Heart left ventricle (tissue), 16 donors: Measurements from ENCODE around the gene SUCO. TPM values are rescaled to one million over a fixed set of nuclear protein-coding genes. Genes with fewer than 3 reads are reported as not detected.

Source experiments
- ATAC-seq, 4 donors: fragments of 200-7000 bp; cut with Tn5 transposase; one replicate each; pipeline ENCODE4 v1.9.1; 2020 to 2022; ENCODE audit warnings: moderate library complexity in 4 of 4, mild to moderate bottlenecking in 3 of 4, moderate number of reproducible peaks in 1 of 4
- DNase-seq, 5 donors: peaks; one replicate each; pipeline ENCODE4 v3.0.0-alpha.2; 2020
- H3K27ac ChIP-seq, 12 donors: fragments of 200-600 bp; sonication (generic) in 4 of 12; one replicate each; pipeline versions ENCODE4 v1.5.0 to v1.8.0; 2016 to 2022; ENCODE audit warnings: mild to moderate bottlenecking in 2 of 12
- H3K27me3 ChIP-seq, 9 donors: fragments of 200-600 bp; sonication (generic) in 2 of 9; one replicate each; pipeline versions ENCODE4 v1.5.1 to v1.8.0; 2016 to 2022; ENCODE audit warnings: mild to moderate bottlenecking in 3 of 9
- H3K36me3 ChIP-seq, 9 donors: fragments of 200-600 bp; sonication (generic) in 2 of 9; one replicate each; pipeline versions ENCODE4 v1.5.0 to v1.8.0; 2018 to 2022; ENCODE audit warnings: mild to moderate bottlenecking in 2 of 9
- H3K4me1 ChIP-seq, 12 donors: fragments of 200-600 bp; sonication (generic) in 4 of 12; one replicate each; pipeline versions ENCODE4 v1.5.0 to v1.8.0; 2016 to 2022; ENCODE audit warnings: mild to moderate bottlenecking in 3 of 12
- H3K4me3 ChIP-seq, 12 donors: fragments of 200-600 bp; sonication (generic) in 4 of 12; one replicate each; pipeline versions ENCODE4 v1.5.0 to v1.8.0; 2017 to 2022; ENCODE audit warnings: mild to moderate bottlenecking in 9 of 12, moderate library complexity in 4 of 12
- H3K9me3 ChIP-seq, 12 donors: fragments of 200-600 bp; sonication (generic) in 4 of 12; one replicate each; pipeline versions ENCODE4 v1.5.0 to v1.8.0; 2016 to 2022; ENCODE audit warnings: mild to moderate bottlenecking in 1 of 12
- POLR2A ChIP-seq, 2 donors: fragments of 450-650 bp; IDR thresholded peaks; one replicate each; pipeline ENCODE4 v1.6.1; 2017; ENCODE audit warnings: antibody characterized with exemption in 2 of 2, mild to moderate bottlenecking in 2 of 2, moderate library complexity in 2 of 2
- WGBS, 4 donors: extraction: QIAGEN DNeasy Blood & Tissue Kit in 2 of 4; methylation state at CpG; one replicate each; pipeline versions ENCODE4 v1.1.5 to v1.1.7; 2013 to 2018; 5-methylcytosine and 5-hydroxymethylcytosine counted together
- intact Hi-C, 10 donors: fragments of 100-400 bp; cut with DNase I; formaldehyde crosslinking; loops; one replicate each; pipeline versions ENCODE4 v1.11.1 to v1.14.2; 2022
- polyA plus RNA-seq, 2 donors: library from polyadenylated mRNA; stranded (reverse); fragments of 200-250 nt; gene quantifications; one replicate each; pipeline ENCODE4 v1.2.3, GENCODE V29; 2013
- total RNA-seq, 9 donors: library from RNA; depleted of rRNA in 2 of 9; stranded (reverse); fragments of >200 nt in 2 of 9; fragmentation: NEBNext Ultra II Directional in 3 of 9; extraction: Animal tissue kit (Norgen Biotek cat#: 25700) in 3 of 9; gene quantifications; one replicate each; pipeline versions ENCODE4 v1.1.0 to v1.2.4, GENCODE V29; 2016 to 2023
- TF ChIP-seq, protein P1 (sequence below), 12 donors: fragments of 200-600 bp; sonication (generic) in 4 of 12; IDR thresholded peaks; one replicate each; pipeline versions ENCODE4 v1.5.0 to v1.8.0; 2018 to 2022; ENCODE audit warnings: antibody characterized with exemption in 12 of 12, mild to moderate bottlenecking in 5 of 12
- donor health status: ischemic (EF 13 %, LVEDD 7.1; RV severe dilation, severe dysfunction).
- donor health status: healthy with polysubstance abuse.
- donor health status: DM: no; HTN: yes; CAD: no.
- donor health status: DM: no; HTN: no; CAD: no.
- donor health status: ischemic (EF 25% LVEDD 6.9; RV normal size, moderate dysfunction).
- donor health status: ischemic (EF 25% LVEDD 5.7; RV mildly dilated, moderate dysfunction).
- donor health status: healthy.
- donor health status: DM: yes; HTN: yes; CAD: no.
- donor health status: ischemic (EF 35%, LVEDD 5.7; RV mildly dilated, moderate dysfunction).
- donor health status: nonischemic (EF 11% LVEDD 7.7; RV severe dilation, severe dysfunction).
- donor health status: DM: yes; HTN: yes; CAD: no.
- donor health status: PGD.
- donor health status: ischemic (EF 29% LVEDD 5.4; RV normal size, mild dysfunction).
- donor health status: nonischemic (EF 23%, LVEDD 6.1; RV moderate dilation, normal function).

The SUCO gene
- total and polyA plus RNA-seq, 11 donors: 6.7 to 33.4 (median 23.7) TPM

DNA sequence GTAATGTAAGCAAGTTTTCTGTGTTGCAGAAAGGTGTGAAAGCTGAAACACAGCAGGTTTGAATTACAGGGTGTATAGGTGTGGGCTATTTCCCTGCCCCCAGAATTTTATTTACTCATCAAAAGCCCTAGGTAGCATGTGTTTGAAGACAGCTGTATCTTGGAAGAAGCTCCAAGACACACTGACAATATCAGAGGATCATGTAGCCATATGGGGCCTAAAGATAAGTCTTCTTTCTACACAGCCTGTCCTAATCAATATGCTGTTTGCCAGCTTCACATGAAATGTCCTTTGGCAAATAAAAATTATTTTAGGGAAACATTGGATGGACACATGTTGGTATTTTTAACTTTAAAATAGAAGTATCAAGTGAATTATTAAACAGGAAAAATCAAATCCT, 17.5 kb upstream of the SUCO start:
- intact Hi-C loops: no loop called here
- DNase-seq: no peak
- H3K4me1 ChIP-seq: peaks cover 0 to 4% (median 0%) of the 10 kb centered on the region in 12 donors
- H3K4me3 ChIP-seq: no peak overlapping the region
- H3K27me3 ChIP-seq: no peaks in the 10 kb centered on the region
- no peak for ATAC-seq
- no peaks in the 10 kb centered on the region for H3K36me3 ChIP-seq
- peak overlapping the region in 1 of 12 donors; percentile 61 for H3K27ac ChIP-seq
- no peak for TF ChIP-seq POLR2A (IDR thresholded peaks at IDR 0.05)
- TF ChIP-seq, protein P1, sequence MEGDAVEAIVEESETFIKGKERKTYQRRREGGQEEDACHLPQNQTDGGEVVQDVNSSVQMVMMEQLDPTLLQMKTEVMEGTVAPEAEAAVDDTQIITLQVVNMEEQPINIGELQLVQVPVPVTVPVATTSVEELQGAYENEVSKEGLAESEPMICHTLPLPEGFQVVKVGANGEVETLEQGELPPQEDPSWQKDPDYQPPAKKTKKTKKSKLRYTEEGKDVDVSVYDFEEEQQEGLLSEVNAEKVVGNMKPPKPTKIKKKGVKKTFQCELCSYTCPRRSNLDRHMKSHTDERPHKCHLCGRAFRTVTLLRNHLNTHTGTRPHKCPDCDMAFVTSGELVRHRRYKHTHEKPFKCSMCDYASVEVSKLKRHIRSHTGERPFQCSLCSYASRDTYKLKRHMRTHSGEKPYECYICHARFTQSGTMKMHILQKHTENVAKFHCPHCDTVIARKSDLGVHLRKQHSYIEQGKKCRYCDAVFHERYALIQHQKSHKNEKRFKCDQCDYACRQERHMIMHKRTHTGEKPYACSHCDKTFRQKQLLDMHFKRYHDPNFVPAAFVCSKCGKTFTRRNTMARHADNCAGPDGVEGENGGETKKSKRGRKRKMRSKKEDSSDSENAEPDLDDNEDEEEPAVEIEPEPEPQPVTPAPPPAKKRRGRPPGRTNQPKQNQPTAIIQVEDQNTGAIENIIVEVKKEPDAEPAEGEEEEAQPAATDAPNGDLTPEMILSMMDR (IDR thresholded peaks at IDR 0.05): no peak
- no peaks in the 10 kb centered on the region for H3K9me3 ChIP-seq

DNA sequence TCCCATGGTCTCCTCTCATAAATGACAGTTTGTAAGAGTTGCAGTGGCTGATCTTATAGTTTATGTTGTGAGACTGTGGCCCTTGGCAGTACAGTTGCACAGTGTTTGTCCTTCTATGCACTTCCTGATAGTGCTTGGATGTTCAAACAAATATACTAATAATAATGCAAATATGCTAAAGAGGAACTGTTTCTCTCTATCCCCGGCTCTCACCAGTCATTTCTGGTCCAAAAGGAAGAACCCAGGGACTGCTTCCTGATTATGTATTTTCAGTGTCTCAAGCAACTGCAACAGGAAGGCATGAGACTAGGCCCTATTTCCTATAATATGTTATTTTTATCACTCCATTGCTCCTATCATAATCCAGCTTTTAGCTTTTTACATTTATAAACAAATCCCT, 17.0 kb upstream of the SUCO start:
- H3K36me3 ChIP-seq: no peaks in the 10 kb centered on the region

DNA sequence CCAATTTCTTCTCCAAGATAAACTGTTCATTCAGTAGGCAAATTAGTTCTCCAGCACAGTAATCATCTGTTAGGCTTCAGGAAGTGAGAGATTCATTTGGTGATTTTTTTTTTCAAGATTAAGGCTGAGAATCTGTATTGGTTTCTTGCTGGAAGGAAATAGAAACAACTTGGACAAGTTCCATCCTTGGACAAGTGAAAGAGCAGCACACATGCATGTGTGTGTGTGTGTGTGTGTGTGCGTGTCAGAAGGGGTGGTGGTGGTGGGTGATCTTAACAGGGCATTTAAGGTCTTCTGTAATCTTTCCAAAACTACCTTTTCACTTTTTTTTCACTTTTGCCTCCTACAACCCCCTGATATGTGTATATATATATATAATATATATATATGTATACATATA, 15.9 kb upstream of the SUCO start:
- Histone ChIP-seq H3K36me3 (no peaks in the 10 kb centered on the region), H3K4me1 (peaks cover 0 to 4% (median 0%) of the 10 kb centered on the region in 12 donors), H3K4me3 (no peak overlapping the region), H3K27me3 (no peaks in the 10 kb centered on the region), H3K9me3 (no peaks in the 10 kb centered on the region), H3K27ac (no peak overlapping the region)
- TF ChIP-seq, protein P1 (IDR thresholded peaks at IDR 0.05): no peak
- no peak for TF ChIP-seq POLR2A (IDR thresholded peaks at IDR 0.05)
- ATAC-seq: no peak
- intact Hi-C loops: no loop called here
- WGBS, 4 donors: 41 to 66% (median 51%) methylated on average over 1 of the region's 1 CpG
- no peak for DNase-seq

More for the DNA sequence above, 17.0 kb upstream of the SUCO start:
- ATAC-seq: peak in 2 of 4 donors; percentile 39 to 53
- Histone ChIP-seq H3K4me3 (no peak overlapping the region), H3K27ac (peak overlapping the region in 1 of 12 donors; percentile 61), H3K4me1 (peaks cover 0 to 4% (median 0%) of the 10 kb centered on the region in 12 donors), H3K27me3 (no peaks in the 10 kb centered on the region), H3K9me3 (no peaks in the 10 kb centered on the region)
- intact Hi-C loops: no loop called here
- DNase-seq: no peak
- TF ChIP-seq POLR2A (IDR thresholded peaks at IDR 0.05): no peak
- TF ChIP-seq, protein P1 (IDR thresholded peaks at IDR 0.05): no peak
- WGBS, 4 donors: 54 to 62% (median 58%) methylated on average over 1 of the region's 1 CpG

DNA sequence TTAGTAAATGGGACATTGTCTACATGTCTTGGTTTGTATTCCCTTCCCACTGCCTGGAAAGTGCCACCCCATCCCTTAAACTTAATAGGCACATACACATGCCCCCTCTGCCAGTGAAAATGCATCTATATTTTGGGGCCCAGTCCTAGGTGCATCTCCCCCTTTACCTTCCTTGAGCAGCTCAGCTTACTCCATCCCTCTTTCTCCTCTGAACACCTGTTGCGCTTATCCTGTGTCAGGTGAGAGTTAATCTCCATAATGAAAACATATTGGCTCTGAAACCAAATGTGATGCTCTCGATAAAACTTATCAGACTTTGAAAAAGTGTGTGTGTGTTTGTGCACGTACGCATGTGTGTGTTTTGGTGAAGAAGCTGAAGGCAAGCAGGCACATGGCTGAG, 15.4 kb upstream of the SUCO start:
- no peak overlapping the region for H3K27ac ChIP-seq
- no peak for DNase-seq
- intact Hi-C loops: no loop called here
- H3K4me3 ChIP-seq: no peak overlapping the region
- H3K9me3 ChIP-seq: no peaks in the 10 kb centered on the region
- no peaks in the 10 kb centered on the region for H3K36me3 ChIP-seq
- no peaks in the 10 kb centered on the region for H3K27me3 ChIP-seq
- no peak for TF ChIP-seq POLR2A (IDR thresholded peaks at IDR 0.05)
- TF ChIP-seq, protein P1 (IDR thresholded peaks at IDR 0.05): no peak
- H3K4me1 ChIP-seq: peaks cover 0 to 4% (median 0%) of the 10 kb centered on the region in 12 donors
- no peak for ATAC-seq
- 68 to 84% (median 77%) methylated on average over 4 of the region's 4 CpGs for WGBS, 4 donors
